ENCODE results near the gene ATP6V0A1. TPM values are rescaled to one million over a fixed set of nuclear protein-coding genes. Genes with fewer than 3 reads are reported as not detected.
"Not testable (repeated sequence)": the region's sequence is repeated elsewhere in the genome, so short reads cannot be mapped to it uniquely, and the experiment has no call there.

Gene ATP6V0A1
- total and polyA plus RNA-seq, 2 donors from 2014 or later = 108 to 110 TPM

DNA sequence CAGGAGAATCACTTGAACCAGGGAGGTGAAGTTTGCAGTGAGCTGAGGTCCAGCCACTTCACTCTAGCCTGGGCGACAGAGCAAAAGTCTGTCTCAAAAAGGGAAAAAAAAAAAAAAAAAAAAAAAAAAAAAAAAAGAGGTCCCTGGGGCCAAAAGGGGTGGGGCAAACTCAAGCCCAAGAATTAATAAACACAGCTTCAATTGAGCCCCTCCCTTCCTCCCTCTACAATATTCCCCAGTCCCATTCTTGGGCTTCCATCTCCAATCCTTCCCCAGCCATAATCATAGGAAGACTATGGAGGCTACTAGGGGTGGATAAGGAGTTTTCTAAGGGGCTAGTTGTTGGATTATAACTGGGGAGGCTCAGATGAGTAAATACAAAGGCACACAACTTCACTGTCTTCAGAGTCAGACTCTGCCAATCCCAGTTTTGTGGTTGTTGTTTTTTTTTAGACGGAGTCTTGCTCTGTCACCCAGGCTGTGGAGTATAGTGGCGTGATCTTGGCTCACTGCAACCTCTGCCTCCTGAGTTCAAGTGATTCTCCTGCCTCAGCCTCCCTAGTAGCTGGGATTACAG lies 45.1 kb upstream of the ATP6V0A1 start:
- no peak overlapping the region for H3K27ac ChIP-seq (ENCODE audit: low read depth in 2 of 2, low read length in 2 of 2)

DNA sequence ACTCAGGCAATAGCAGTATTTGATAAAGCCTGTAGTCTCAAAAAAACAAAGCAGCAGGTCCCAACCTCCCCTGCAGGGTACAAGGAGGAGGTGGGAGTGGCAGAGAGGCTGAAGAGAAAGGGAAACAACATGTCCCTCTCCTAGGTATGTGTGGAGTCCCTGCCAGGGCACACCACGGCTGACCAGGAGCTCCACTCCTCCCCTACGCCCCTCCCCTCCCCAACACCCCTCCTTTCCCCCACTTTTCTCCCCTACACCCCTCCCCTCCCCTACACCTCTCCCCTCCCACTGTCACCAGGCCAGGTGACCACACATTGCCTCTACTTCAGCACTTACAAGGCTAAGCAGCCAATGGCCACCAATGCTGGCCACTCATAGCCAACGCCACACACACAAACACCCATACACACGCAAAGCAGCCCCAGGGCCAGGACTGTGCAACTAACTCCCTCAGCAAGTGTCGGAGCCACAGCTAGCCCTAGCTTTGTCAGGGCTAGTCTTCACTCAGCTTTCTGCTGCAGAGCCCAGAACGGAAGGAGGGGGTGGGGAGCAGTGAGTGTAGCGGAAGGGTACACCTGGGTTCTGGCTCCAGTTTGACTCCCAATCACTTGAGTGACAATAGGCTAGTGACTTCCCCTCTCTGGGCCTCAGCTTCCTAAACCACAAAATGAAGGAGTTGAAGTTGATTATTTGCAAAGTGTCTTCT lies 43.8 kb upstream of the ATP6V0A1 start:
- TF ChIP-seq, protein P1, sequence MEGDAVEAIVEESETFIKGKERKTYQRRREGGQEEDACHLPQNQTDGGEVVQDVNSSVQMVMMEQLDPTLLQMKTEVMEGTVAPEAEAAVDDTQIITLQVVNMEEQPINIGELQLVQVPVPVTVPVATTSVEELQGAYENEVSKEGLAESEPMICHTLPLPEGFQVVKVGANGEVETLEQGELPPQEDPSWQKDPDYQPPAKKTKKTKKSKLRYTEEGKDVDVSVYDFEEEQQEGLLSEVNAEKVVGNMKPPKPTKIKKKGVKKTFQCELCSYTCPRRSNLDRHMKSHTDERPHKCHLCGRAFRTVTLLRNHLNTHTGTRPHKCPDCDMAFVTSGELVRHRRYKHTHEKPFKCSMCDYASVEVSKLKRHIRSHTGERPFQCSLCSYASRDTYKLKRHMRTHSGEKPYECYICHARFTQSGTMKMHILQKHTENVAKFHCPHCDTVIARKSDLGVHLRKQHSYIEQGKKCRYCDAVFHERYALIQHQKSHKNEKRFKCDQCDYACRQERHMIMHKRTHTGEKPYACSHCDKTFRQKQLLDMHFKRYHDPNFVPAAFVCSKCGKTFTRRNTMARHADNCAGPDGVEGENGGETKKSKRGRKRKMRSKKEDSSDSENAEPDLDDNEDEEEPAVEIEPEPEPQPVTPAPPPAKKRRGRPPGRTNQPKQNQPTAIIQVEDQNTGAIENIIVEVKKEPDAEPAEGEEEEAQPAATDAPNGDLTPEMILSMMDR (IDR thresholded peaks at IDR 0.05; ENCODE audit: borderline replicate concordance, extremely low read depth, insufficient read depth) = no peak
- H3K27me3 ChIP-seq (ENCODE audit: control insufficient read depth, insufficient read depth, low read length) = no peaks in the 10 kb centered on the region
- H3K4me3 ChIP-seq (ENCODE audit: low read length in 3 of 3) = no peak overlapping the region
- no peak for DNase-seq
- peaks cover 0 to 10% (median 0%) of the 10 kb centered on the region in 3 donors for H3K4me1 ChIP-seq (ENCODE audit: control insufficient read depth in 2 of 3, insufficient read depth in 2 of 3, low read depth in 1 of 3, low read length in 3 of 3)
- H3K9ac ChIP-seq (ENCODE audit: low read length in 3 of 3) = no peak overlapping the region
- H3K9me3 ChIP-seq (ENCODE audit: control insufficient read depth in 2 of 3, insufficient read depth in 1 of 3, low read length in 3 of 3) = no peaks in the 10 kb centered on the region
- FAIRE-seq = no peak
- intact Hi-C loops (cut with DNase I) = no loop called here
- H3K36me3 ChIP-seq (ENCODE audit: control insufficient read depth in 2 of 3, insufficient read depth in 3 of 3, low read length in 3 of 3) = no peaks in the 10 kb centered on the region
- H3K27ac ChIP-seq (ENCODE audit: low read depth in 2 of 2, low read length in 2 of 2) = no peak overlapping the region

More for the DNA sequence above, 45.1 kb upstream of the ATP6V0A1 start:
- DNase-seq (no peak), FAIRE-seq (no peak)
- TF ChIP-seq, protein P1 (IDR thresholded peaks at IDR 0.05; ENCODE audit: borderline replicate concordance, extremely low read depth, insufficient read depth) = no peak
- intact Hi-C loops (cut with DNase I) = no loop called here
- H3K36me3 ChIP-seq (ENCODE audit: control insufficient read depth in 2 of 3, insufficient read depth in 3 of 3, low read length in 3 of 3) = no peaks in the 10 kb centered on the region
- no peak overlapping the region for H3K4me3 ChIP-seq (ENCODE audit: low read length in 3 of 3)
- H3K4me1 ChIP-seq (ENCODE audit: control insufficient read depth in 2 of 3, insufficient read depth in 2 of 3, low read depth in 1 of 3, low read length in 3 of 3) = peaks cover 0 to 8% (median 0%) of the 10 kb centered on the region in 3 donors
- H3K27me3 ChIP-seq (ENCODE audit: control insufficient read depth, insufficient read depth, low read length) = no peaks in the 10 kb centered on the region
- H3K9me3 ChIP-seq (ENCODE audit: control insufficient read depth in 2 of 3, insufficient read depth in 1 of 3, low read length in 3 of 3) = no peaks in the 10 kb centered on the region
- H3K9ac ChIP-seq (ENCODE audit: low read length in 3 of 3) = no peak overlapping the region

DNA sequence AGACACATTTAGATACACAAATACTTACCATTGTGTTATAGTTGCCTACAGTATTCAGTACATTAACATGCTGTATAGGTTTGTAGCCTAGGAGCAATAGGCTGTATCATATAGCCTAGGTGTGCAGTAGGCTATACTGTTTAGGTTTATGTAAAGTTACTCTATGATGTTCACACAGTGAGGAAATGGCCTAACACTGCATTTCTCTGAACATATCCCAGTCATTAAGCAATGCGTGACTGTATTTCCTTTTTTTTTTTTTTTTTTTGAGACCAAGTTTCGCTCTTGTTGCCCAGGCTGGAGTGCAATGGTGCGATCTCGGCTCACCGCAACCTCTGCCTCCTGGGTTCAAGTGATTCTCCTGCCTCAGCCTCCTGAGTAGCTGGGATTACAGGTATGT lies 40.7 kb upstream of the ATP6V0A1 start:
- H3K36me3 ChIP-seq (ENCODE audit: control insufficient read depth in 2 of 3, insufficient read depth in 3 of 3, low read length in 3 of 3); DNase-seq; H3K4me1 ChIP-seq (ENCODE audit: control insufficient read depth in 2 of 3, insufficient read depth in 2 of 3, low read depth in 1 of 3, low read length in 3 of 3); intact Hi-C loops (cut with DNase I); H3K4me3 ChIP-seq (ENCODE audit: low read length in 3 of 3); H3K27me3 ChIP-seq (ENCODE audit: control insufficient read depth, insufficient read depth, low read length); H3K9me3 ChIP-seq (ENCODE audit: control insufficient read depth in 2 of 3, insufficient read depth in 1 of 3, low read length in 3 of 3); FAIRE-seq; H3K9ac ChIP-seq (ENCODE audit: low read length in 3 of 3); H3K27ac ChIP-seq (ENCODE audit: low read depth in 2 of 2, low read length in 2 of 2): not testable (repeated sequence)

DNA sequence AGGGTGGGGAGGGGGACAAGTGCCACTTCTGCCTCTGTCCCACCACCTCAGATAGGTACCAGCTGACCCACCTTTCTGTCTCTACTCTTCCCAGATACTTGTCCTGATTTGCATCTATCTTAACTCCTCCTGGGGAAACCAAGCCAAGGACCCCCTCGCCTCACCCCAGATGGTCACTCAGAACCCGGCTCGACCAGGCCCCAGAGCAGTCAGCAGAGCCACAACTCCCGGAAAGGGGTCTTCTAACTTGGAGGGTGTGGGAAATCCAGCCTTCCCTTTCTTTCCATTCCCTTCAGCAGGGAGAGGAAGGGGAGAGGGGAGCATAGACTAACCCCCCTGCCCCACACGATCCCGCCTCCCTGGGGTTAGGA lies 37.6 kb upstream of the ATP6V0A1 start:
- FAIRE-seq = no peak
- TF ChIP-seq, protein P1 (IDR thresholded peaks at IDR 0.05; ENCODE audit: borderline replicate concordance, extremely low read depth, insufficient read depth) = no peak
- no peaks in the 10 kb centered on the region for H3K9me3 ChIP-seq (ENCODE audit: control insufficient read depth in 2 of 3, insufficient read depth in 1 of 3, low read length in 3 of 3)
- peak overlapping the region; percentile 69 to 72 for H3K27ac ChIP-seq (ENCODE audit: low read depth in 2 of 2, low read length in 2 of 2)
- no peaks in the 10 kb centered on the region for H3K36me3 ChIP-seq (ENCODE audit: control insufficient read depth in 2 of 3, insufficient read depth in 3 of 3, low read length in 3 of 3)
- DNase-seq = no peak
- peaks cover 2% of the 10 kb centered on the region for H3K27me3 ChIP-seq (ENCODE audit: control insufficient read depth, insufficient read depth, low read length)
- peaks cover 0 to 5% (median 3%) of the 10 kb centered on the region in 3 donors for H3K4me1 ChIP-seq (ENCODE audit: control insufficient read depth in 2 of 3, insufficient read depth in 2 of 3, low read depth in 1 of 3, low read length in 3 of 3)
- H3K4me3 ChIP-seq (ENCODE audit: low read length in 3 of 3) = peak overlapping the region in 2 of 3 donors; percentile 48 to 82
- intact Hi-C loops (cut with DNase I) = loop anchor here (10.0 kb wide), 1 partner anchor 94 kb away; no protein-coding TSS in a partner anchor
- peak overlapping the region in 1 of 3 donors; percentile 55 for H3K9ac ChIP-seq (ENCODE audit: low read length in 3 of 3)

Data from kidney (tissue), 14 donors.